GM12892 (cell line): Measurements from ENCODE around the gene KIF2C.
"Not testable (repeated sequence)": the region's sequence is repeated elsewhere in the genome, so short reads cannot be mapped to it uniquely, and the experiment has no call there.

Experiments
- POLR2AphosphoS5 ChIP-seq: IDR thresholded peaks from 2 replicates; pipeline ENCODE4 v1.6.1; 2011; ENCODE audit warnings: low read depth, low read length, control low read depth
- TAF1 ChIP-seq: IDR thresholded peaks from 2 replicates; pipeline ENCODE4 v1.6.1; 2011; ENCODE audit warnings: low read depth, mild to moderate bottlenecking, control low read depth, low read length, borderline replicate concordance

- not testable (repeated sequence) for TF ChIP-seq POLR2AphosphoS5, TAF1
Observed at GRCh38 chr1:44738953-44739306, 707 bp upstream of the KIF2C start.
